ENCODE results near the gene FBXW2. TPM values are rescaled to one million over a fixed set of nuclear protein-coding genes. Genes with fewer than 3 reads are reported as not detected.

FBXW2 gene
- total RNA-seq, 1 experiment from 2014 or later = 69.6 TPM

- no peak for DNase-seq
- BruUV-seq (replicated peaks) = no TSS peak
- CTCF ChIA-PET = no interaction called here
- Histone ChIP-seq H3K79me2 (ENCODE audit: low read depth) (no peaks in the 10 kb centered on the region), H3K9me2 (ENCODE audit: insufficient read depth) (no peaks in the 10 kb centered on the region), H3K9me3 (ENCODE audit: insufficient read depth, low read depth) (no peaks in the 10 kb centered on the region), H3K4me2 (no peak overlapping the region), H3K27ac (no peak overlapping the region), H3K36me3 (ENCODE audit: low read depth) (no peaks in the 10 kb centered on the region), H3K4me3 (no peak overlapping the region), H3F3A (ENCODE audit: insufficient read depth, low read depth) (peaks cover 15% of the 10 kb centered on the region), H2AFZ (no peak overlapping the region), H3K27me3 (ENCODE audit: insufficient read depth, low read depth) (no peaks in the 10 kb centered on the region), H3K4me1 (replicated peaks; ENCODE audit: insufficient read depth) (peaks cover 31% of the 10 kb centered on the region), H4K20me1 (ENCODE audit: insufficient read depth) (no peaks in the 10 kb centered on the region)
- POLR2A ChIA-PET (ENCODE audit: unreplicated experiment) = no interaction called here
- intact Hi-C loops (cut with micrococcal nuclease; ENCODE audit: unreplicated experiment) = no loop called here
- TF ChIP-seq CTCF (conservative IDR thresholded peaks at IDR 0.05) (no peak), EZH2 (IDR thresholded peaks at IDR 0.05; ENCODE audit: low read depth) (no peak)
Observed at GRCh38 chr9:120726484-120726883, 66.7 kb downstream of the FBXW2 start.

- intact Hi-C loops (cut with micrococcal nuclease; ENCODE audit: unreplicated experiment) = no loop called here
- no peak overlapping the region for H2AFZ ChIP-seq
- H3K36me3 ChIP-seq (ENCODE audit: low read depth) = no peaks in the 10 kb centered on the region
- H3K9me3 ChIP-seq (ENCODE audit: insufficient read depth, low read depth) = no peaks in the 10 kb centered on the region
- H3K27me3 ChIP-seq (ENCODE audit: insufficient read depth, low read depth) = no peaks in the 10 kb centered on the region
- H3F3A ChIP-seq (ENCODE audit: insufficient read depth, low read depth) = peaks cover 10% of the 10 kb centered on the region
- ChIA-PET CTCF (no interaction called here), POLR2A (ENCODE audit: unreplicated experiment) (no interaction called here)
- H4K20me1 ChIP-seq (ENCODE audit: insufficient read depth) = no peaks in the 10 kb centered on the region
- no peaks in the 10 kb centered on the region for H3K9me2 ChIP-seq (ENCODE audit: insufficient read depth)
- H3K4me1 ChIP-seq (replicated peaks; ENCODE audit: insufficient read depth) = peaks cover 25% of the 10 kb centered on the region
- no peaks in the 10 kb centered on the region for H3K79me2 ChIP-seq (ENCODE audit: low read depth)
- H3K4me3 ChIP-seq = no peak overlapping the region
- H3K27ac ChIP-seq = no peak overlapping the region
- TF ChIP-seq EZH2 (IDR thresholded peaks at IDR 0.05; ENCODE audit: low read depth) = no peak
- TF ChIP-seq CTCF (conservative IDR thresholded peaks at IDR 0.05) = no peak
- no peak for DNase-seq
- BruUV-seq (replicated peaks) = no TSS peak
- no peak overlapping the region for H3K4me2 ChIP-seq
Observed at GRCh38 chr9:120725907-120726306, 67.3 kb downstream of the FBXW2 start.

GRCh38 chr9:120724757-120725400 lies 68.3 kb downstream of the FBXW2 start:
- Histone ChIP-seq H3K4me1 (replicated peaks; ENCODE audit: insufficient read depth) (peaks cover 19% of the 10 kb centered on the region), H3K9me2 (ENCODE audit: insufficient read depth) (no peaks in the 10 kb centered on the region), H3K79me2 (ENCODE audit: low read depth) (no peaks in the 10 kb centered on the region), H3K4me2 (no peak overlapping the region), H4K20me1 (ENCODE audit: insufficient read depth) (no peaks in the 10 kb centered on the region), H3K36me3 (ENCODE audit: low read depth) (no peaks in the 10 kb centered on the region), H2AFZ (no peak overlapping the region), H3F3A (ENCODE audit: insufficient read depth, low read depth) (peaks cover 1% of the 10 kb centered on the region), H3K27me3 (ENCODE audit: insufficient read depth, low read depth) (no peaks in the 10 kb centered on the region), H3K27ac (no peak overlapping the region), H3K4me3 (no peak overlapping the region), H3K9me3 (ENCODE audit: insufficient read depth, low read depth) (no peaks in the 10 kb centered on the region)
- no TSS peak for BruUV-seq (replicated peaks)
- ChIA-PET POLR2A (ENCODE audit: unreplicated experiment) (no interaction called here), CTCF (no interaction called here)
- no peak for DNase-seq
- intact Hi-C loops (cut with micrococcal nuclease; ENCODE audit: unreplicated experiment) = no loop called here
- no peak for TF ChIP-seq EZH2 (IDR thresholded peaks at IDR 0.05; ENCODE audit: low read depth)
- no peak for TF ChIP-seq CTCF (conservative IDR thresholded peaks at IDR 0.05)
